GM12878 (cell line): ENCODE measurements around the gene ZBTB7B. TPM values are rescaled to one million over a fixed set of nuclear protein-coding genes. Genes with fewer than 3 reads are reported as not detected.
A peak's percentile ranks its signal among the peaks of the same experiment; 100 is the strongest.

Experiments used
- BCL3 ChIP-seq: IDR thresholded peaks from 2 replicates; pipeline ENCODE4 v1.6.1; 2011; ENCODE audit warnings: borderline replicate concordance, low read depth, mild to moderate bottlenecking, moderate library complexity, low read length; ENCODE audit not compliant: insufficient read depth, poor library complexity, severe bottlenecking
- CREB1 ChIP-seq: IDR thresholded peaks from 2 replicates; pipeline ENCODE4 v1.6.1; 2012; ENCODE audit warnings: low read depth, mild to moderate bottlenecking, inconsistent platforms
- CREM ChIP-seq: IDR thresholded peaks from 2 replicates; pipeline ENCODE4 v1.6.1; 2014; ENCODE audit warnings: antibody characterized with exemption, low read depth
- E2F4 ChIP-seq: IDR thresholded peaks from 2 replicates; pipeline ENCODE4 v1.6.1; 2012; ENCODE audit warnings: low read depth, low read length, improper control_type of control experiment
- EGR1 ChIP-seq, 2 experiments: IDR thresholded peaks; 1 replicate in 1 of 2; 2 replicates in 1 of 2; pipeline ENCODE4 v1.6.1; 2011 to 2012; ENCODE audit warnings: low read depth in 2 of 2, low read length in 2 of 2, borderline replicate concordance in 1 of 2, mild to moderate bottlenecking in 1 of 2, moderate library complexity in 1 of 2
- ELK1 ChIP-seq: IDR thresholded peaks from 2 replicates; pipeline ENCODE4 v1.6.1; 2012; ENCODE audit warnings: low read depth, low read length, improper control_type of control experiment
- HSF1 ChIP-seq: fragments of 150-350 bp; IDR thresholded peaks from 2 replicates; pipeline ENCODE4 v1.6.1; 2014; ENCODE audit warnings: mild to moderate bottlenecking, low read depth, low read length
- JUNB ChIP-seq: IDR thresholded peaks from 2 replicates; pipeline ENCODE4 v1.6.1; 2016; ENCODE audit warnings: antibody characterized with exemption, mild to moderate bottlenecking
- KLF5 ChIP-seq: fragments of 450-650 bp; IDR thresholded peaks from 2 replicates; pipeline ENCODE4 v1.6.1; 2014; ENCODE audit warnings: mild to moderate bottlenecking; ENCODE audit not compliant: partially characterized antibody
- MAX ChIP-seq: IDR thresholded peaks from 2 replicates; pipeline ENCODE4 v1.6.1; 2012; ENCODE audit warnings: low read depth, low read length, improper control_type of control experiment
- MTA2 ChIP-seq: fragments of 450-650 bp; IDR thresholded peaks from 2 replicates; pipeline ENCODE4 v1.6.1; 2016; ENCODE audit warnings: low read depth, mild to moderate bottlenecking, moderate library complexity
- MYB ChIP-seq: fragments of 150-350 bp; IDR thresholded peaks from 2 replicates; pipeline ENCODE4 v1.6.1; 2014; ENCODE audit warnings: mild to moderate bottlenecking, low read depth, low read length, borderline replicate concordance
- PAX8 ChIP-seq: fragments of 450-650 bp; IDR thresholded peaks from 2 replicates; pipeline ENCODE4 v1.6.1; 2017; ENCODE audit warnings: mild to moderate bottlenecking, moderate library complexity
- POLR2A ChIP-seq: IDR thresholded peaks from 2 replicates; pipeline ENCODE4 v1.6.1; 2011; ENCODE audit warnings: low read depth, mild to moderate bottlenecking, low read length
- POLR2AphosphoS2 ChIP-seq: IDR thresholded peaks from 2 replicates; pipeline ENCODE4 v1.6.1; 2011; ENCODE audit warnings: low read depth, mild to moderate bottlenecking, low read length, improper control_type of control experiment, moderate library complexity
- RELB ChIP-seq: fragments of 450-650 bp; IDR thresholded peaks from 2 replicates; pipeline ENCODE4 v1.6.1; 2017; ENCODE audit warnings: low read depth, mild to moderate bottlenecking, moderate library complexity
- RUNX3 ChIP-seq: IDR thresholded peaks from 2 replicates; pipeline ENCODE4 v1.6.1; 2012; ENCODE audit warnings: low read length, inconsistent platforms
- SIN3A ChIP-seq: IDR thresholded peaks from 2 replicates; pipeline ENCODE4 v1.6.1; 2012; ENCODE audit warnings: low read depth, low read length, improper control_type of control experiment
- SIX5 ChIP-seq: IDR thresholded peaks from 2 replicates; pipeline ENCODE4 v1.6.1; 2011; ENCODE audit warnings: mild to moderate bottlenecking, low read depth, low read length, moderate library complexity; ENCODE audit not compliant: severe bottlenecking
- SMAD1 ChIP-seq: fragments of 450-650 bp; IDR thresholded peaks from 2 replicates; pipeline ENCODE4 v1.6.1; 2018; ENCODE audit warnings: mild to moderate bottlenecking, low read depth; ENCODE audit not compliant: partially characterized antibody
- SUZ12 ChIP-seq: fragments of 200-600 bp; sonication (generic); IDR thresholded peaks from one replicate; pipeline ENCODE4 v1.6.1; 2018; ENCODE audit warnings: antibody characterized with exemption, mild to moderate bottlenecking; ENCODE audit not compliant: unreplicated experiment
- USF1 ChIP-seq: IDR thresholded peaks from 2 replicates; pipeline ENCODE4 v1.6.1; 2011; ENCODE audit warnings: borderline replicate concordance, low read depth, mild to moderate bottlenecking, moderate library complexity, mixed read lengths, low read length; ENCODE audit not compliant: insufficient read depth; ENCODE audit errors: extremely low read length
- polyA plus RNA-seq, 11 experiments: library from polyadenylated mRNA; depleted of rRNA in 4 of 11; unstranded in 6 of 11; stranded (reverse) in 5 of 11; fragments of >200 nt; fragmentation: Nextera tagmentation in 4 of 11; fragmentation: Illumina TruSeq in 1 of 11; extraction: Ambion mirVana in 4 of 11; extraction: Trizol in 1 of 11; gene quantifications; 1 replicate in 1 of 11; 2 replicates in 10 of 11; pipeline versions ENCODE4 v1.2.1 to v1.2.3, GENCODE V29; 2011 to 2016; ENCODE audit warnings: inconsistent platforms in 2 of 11, missing spikeins in 2 of 11, low read depth in 1 of 11
- total RNA-seq, 4 experiments: library from RNA; depleted of rRNA in 3 of 4; stranded (reverse); fragments of >200 nt in 3 of 4; fragmentation: Illumina TruSeq in 1 of 4; extraction: Trizol in 1 of 4; gene quantifications; 2 replicates each; pipeline versions ENCODE4 v1.2.1 to v1.2.3, GENCODE V29; 2013 to 2021

ZBTB7B gene
- total and polyA plus RNA-seq, 10 of the 15 experiments (the other 5 are each of a cell fraction or from before 2014, with no cell fraction given) = 0.11 to 44.9 (median 11.3) TPM

GRCh38 chr1:154974808-154975408, 27.7 kb upstream of the ZBTB7B start (continued):
- peak; percentile 58; the same call in 1 of the 2 replicates for TF ChIP-seq POLR2A
- peak; percentile 76; the same call in 1 of the 2 replicates for TF ChIP-seq SIN3A
- peak; percentile 74 for TF ChIP-seq SMAD1
- TF ChIP-seq CREM = no peak
- no peak for TF ChIP-seq SIX5
- 0 out of 2 replicates have a peak, but pooled peaks have one; percentile 30 for TF ChIP-seq POLR2AphosphoS2
- peak; percentile 72 for TF ChIP-seq HSF1
- no peak for TF ChIP-seq KLF5
- TF ChIP-seq RUNX3 = peak; percentile 23; the same call in 1 of the 2 replicates
- TF ChIP-seq BCL3 = no peak
- TF ChIP-seq CREB1 = no peak; the same call in 1 of the 2 replicates
- TF ChIP-seq USF1 = no peak
- TF ChIP-seq RELB = no peak
- peak; percentile 78; the same call in 1 of the 2 replicates for TF ChIP-seq PAX8
- TF ChIP-seq JUNB = no peak
- no peak for TF ChIP-seq E2F4
- TF ChIP-seq SUZ12 = no peak
- TF ChIP-seq MTA2 = no peak
- TF ChIP-seq MYB = no peak
- peak; percentile 75 for TF ChIP-seq MAX
- no peak for TF ChIP-seq ELK1
- TF ChIP-seq EGR1 (IDR thresholded peaks at IDR 0.05; ENCODE audit: borderline replicate concordance in 1 of 2, low read depth in 2 of 2, low read length in 2 of 2) = no peak
